Natural killer cell (primary cell): ENCODE measurements around the gene ZFAND3. TPM values are rescaled to one million over a fixed set of nuclear protein-coding genes. Genes with fewer than 3 reads are reported as not detected.

Experiments used
- ATAC-seq, 3 donors: fragments of 150-1000 bp in 2 of 3; fragments of 200-7000 bp in 1 of 3; cut with Tn5 transposase; 1 replicate in 1 of 3; 2 replicates in 2 of 3; pipeline ENCODE4 v1.10.0; 2021; ENCODE audit warnings: mild to moderate bottlenecking in 2 of 3, moderate library complexity in 2 of 3
- DNase-seq, 2 donors: peaks; one replicate each; pipeline versions ENCODE4 v3.0.0 to v3.0.0-alpha.2; 2013 to 2021; ENCODE audit warnings: mixed read lengths in 1 of 2
- H3K27ac ChIP-seq: one replicate; pipeline ENCODE4 v1.5.1; 2013; ENCODE audit warnings: mild to moderate bottlenecking, low read length
- H3K27me3 ChIP-seq: one replicate; pipeline ENCODE4 v1.6.1; 2013; ENCODE audit warnings: low read length; ENCODE audit not compliant: control insufficient read depth, insufficient read depth
- H3K36me3 ChIP-seq: one replicate; pipeline ENCODE4 v1.6.1; 2013; ENCODE audit warnings: low read length; ENCODE audit not compliant: control insufficient read depth, insufficient read depth
- H3K4me1 ChIP-seq: one replicate; pipeline ENCODE4 v1.6.1; 2013; ENCODE audit warnings: low read length; ENCODE audit not compliant: control insufficient read depth, insufficient read depth
- H3K4me3 ChIP-seq: one replicate; pipeline ENCODE4 v1.5.1; 2013; ENCODE audit warnings: low read length
- H3K9me3 ChIP-seq: one replicate; pipeline ENCODE4 v1.6.1; 2013; ENCODE audit warnings: low read length; ENCODE audit not compliant: control insufficient read depth, insufficient read depth
- H3K27ac Mint-ChIP-seq, 2 donors: one replicate each; pipeline ENCODE4 v1.8.0; 2022; ENCODE audit warnings: mild to moderate bottlenecking in 2 of 2, mixed read lengths in 2 of 2, moderate library complexity in 1 of 2
- H3K27me3 Mint-ChIP-seq, 2 donors: one replicate each; pipeline ENCODE4 v1.8.0; 2022; ENCODE audit warnings: low read depth in 2 of 2, mixed read lengths in 2 of 2
- H3K36me3 Mint-ChIP-seq: one replicate; pipeline ENCODE4 v1.8.0; 2022; ENCODE audit warnings: mixed read lengths
- H3K4me1 Mint-ChIP-seq, 2 donors: one replicate each; pipeline ENCODE4 v1.8.0; 2022; ENCODE audit warnings: mixed read lengths in 2 of 2
- H3K4me3 Mint-ChIP-seq: one replicate; pipeline ENCODE4 v1.8.0; 2022; ENCODE audit warnings: mild to moderate bottlenecking, moderate library complexity, mixed read lengths
- H3K9me3 Mint-ChIP-seq, 2 donors: one replicate each; pipeline ENCODE4 v1.8.0; 2022; ENCODE audit warnings: mixed read lengths in 2 of 2
- CTCF ChIP-seq: fragments of 200-600 bp; IDR thresholded peaks from one replicate; pipeline ENCODE4 v1.8.0; 2022; ENCODE audit warnings: antibody characterized with exemption
- WGBS: methylation state at CpG from one replicate; pipeline ENCODE4 v1.1.7; 2013; ENCODE audit warnings: missing lambda C conversion rate; ENCODE audit not compliant: insufficient coverage; 5-methylcytosine and 5-hydroxymethylcytosine counted together
- intact Hi-C: fragments of 100-400 bp; cut with micrococcal nuclease; formaldehyde crosslinking; loops from one replicate; pipeline ENCODE4 v1.14.2; 2022
- total RNA-seq, 4 donors: library from RNA; stranded (reverse); fragments of 120-200 nt in 1 of 4; gene quantifications; one replicate each; pipeline versions ENCODE4 v1.2.3 to v1.2.4, GENCODE V29; 2013 to 2022

ZFAND3 gene
- total RNA-seq, 3 donors from 2014 or later (not counting 1 experiment from before 2014, with no cell fraction given), result 87.7 to 97.4 (median 90.1) TPM

DNA sequence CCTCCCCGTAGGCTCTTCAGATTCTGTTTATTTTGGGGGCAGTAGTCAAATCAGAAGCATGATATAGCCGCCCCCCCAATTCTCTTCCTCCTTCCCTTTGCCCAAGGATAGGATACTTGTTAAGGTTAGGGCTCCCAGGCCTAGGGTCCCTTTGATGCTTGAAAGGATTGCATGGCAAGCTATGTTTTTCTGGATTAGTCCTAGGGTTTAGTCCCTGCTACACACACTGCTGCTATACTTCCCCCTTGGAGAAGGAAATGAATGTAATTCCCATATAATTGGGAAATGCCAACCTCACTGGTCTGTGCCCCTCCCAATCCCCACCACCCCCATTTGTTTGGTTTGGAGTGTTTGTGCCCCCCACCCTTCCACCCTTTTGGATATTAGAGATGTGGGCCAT is 62.8 kb downstream of the ZFAND3 start:
- Histone ChIP-seq H3K27ac (no peak overlapping the region), H3K36me3 (no peaks in the 10 kb centered on the region), H3K9me3 (no peaks in the 10 kb centered on the region), H3K27me3 (no peaks in the 10 kb centered on the region), H3K4me3 (no peak overlapping the region), H3K4me1 (peaks cover 13% of the 10 kb centered on the region)
- no peak for DNase-seq
- Mint-ChIP-seq H3K4me3 (no peak overlapping the region), H3K9me3 (no peaks in the 10 kb centered on the region), H3K36me3 (no peaks in the 10 kb centered on the region), H3K4me1 (peaks cover 64 to 70% of the 10 kb centered on the region in 2 donors), H3K27me3 (no peaks in the 10 kb centered on the region), H3K27ac (no peak overlapping the region)
- intact Hi-C loops, result no loop called here
- no peak for ATAC-seq
- no peak for TF ChIP-seq CTCF
- no CpG with 5 or more reads among the region's 2 CpGs for WGBS

DNA sequence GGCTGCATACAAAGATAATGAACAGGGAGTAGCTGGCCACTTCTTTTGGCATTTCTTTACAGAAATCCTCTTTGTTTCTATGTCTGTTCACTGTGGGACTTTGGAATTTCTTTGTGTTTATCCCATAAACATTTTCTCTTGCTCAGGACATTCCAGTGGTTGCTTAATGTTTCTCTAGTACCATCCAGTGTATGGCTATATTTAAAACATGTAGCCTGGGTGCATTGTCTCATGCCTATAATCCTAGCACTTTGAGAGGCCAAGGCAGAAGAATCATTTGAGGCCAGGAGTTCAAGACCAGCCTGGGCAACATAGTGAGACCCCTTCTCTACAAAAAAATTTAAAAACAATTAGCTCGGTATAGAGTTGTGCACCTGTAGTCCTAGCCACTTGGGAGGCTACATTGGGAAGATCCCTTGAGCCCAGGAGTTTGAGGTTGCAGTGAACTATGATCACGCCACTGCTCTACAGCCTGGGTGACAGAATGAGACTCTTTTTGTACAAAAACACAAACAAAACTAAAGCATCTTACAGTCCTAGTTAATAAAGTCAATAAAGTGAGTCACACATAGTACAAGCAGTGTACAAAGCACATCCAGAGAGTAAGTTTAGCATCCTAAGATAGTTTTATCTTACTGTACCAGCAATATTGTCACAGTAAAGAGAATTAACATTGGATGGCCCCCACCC is 63.3 kb downstream of the ZFAND3 start:
- H3K4me3 Mint-ChIP-seq, result no peak overlapping the region
- Histone ChIP-seq H3K36me3 (no peaks in the 10 kb centered on the region), H3K4me1 (peaks cover 13% of the 10 kb centered on the region), H3K27me3 (no peaks in the 10 kb centered on the region), H3K9me3 (no peaks in the 10 kb centered on the region), H3K27ac (no peak overlapping the region), H3K4me3 (no peak overlapping the region)
- H3K36me3 Mint-ChIP-seq, result no peaks in the 10 kb centered on the region
- intact Hi-C loops, result no loop called here
- DNase-seq (no peak), ATAC-seq (no peak)
- H3K4me1 Mint-ChIP-seq, result peaks cover 63 to 70% of the 10 kb centered on the region in 2 donors
- H3K27ac Mint-ChIP-seq, result no peak overlapping the region
- H3K27me3 Mint-ChIP-seq, result no peaks in the 10 kb centered on the region
- TF ChIP-seq CTCF, result no peak
- H3K9me3 Mint-ChIP-seq, result no peaks in the 10 kb centered on the region
- 92% methylated on average over 2 of the region's 2 CpGs for WGBS

GRCh38 chr6:37884548-37884947 is 65.0 kb downstream of the ZFAND3 start:
- DNase-seq, result no peak
- H3K36me3 ChIP-seq, result no peaks in the 10 kb centered on the region
- H3K4me3 ChIP-seq, result no peak overlapping the region
- H3K4me1 ChIP-seq, result peaks cover 6% of the 10 kb centered on the region
- H3K27me3 Mint-ChIP-seq, result no peaks in the 10 kb centered on the region
- H3K27ac ChIP-seq, result no peak overlapping the region
- H3K27ac Mint-ChIP-seq, result peak overlapping the region; percentile 0 to 63
- WGBS, result no CpG with 5 or more reads among the region's 1 CpG
- no peak overlapping the region for H3K4me3 Mint-ChIP-seq
- no peak for ATAC-seq
- H3K36me3 Mint-ChIP-seq, result no peaks in the 10 kb centered on the region
- no peaks in the 10 kb centered on the region for H3K9me3 ChIP-seq
- no peak for TF ChIP-seq CTCF
- intact Hi-C loops, result no loop called here
- no peaks in the 10 kb centered on the region for H3K9me3 Mint-ChIP-seq
- peaks cover 62 to 69% of the 10 kb centered on the region in 2 donors for H3K4me1 Mint-ChIP-seq
- no peaks in the 10 kb centered on the region for H3K27me3 ChIP-seq

DNA sequence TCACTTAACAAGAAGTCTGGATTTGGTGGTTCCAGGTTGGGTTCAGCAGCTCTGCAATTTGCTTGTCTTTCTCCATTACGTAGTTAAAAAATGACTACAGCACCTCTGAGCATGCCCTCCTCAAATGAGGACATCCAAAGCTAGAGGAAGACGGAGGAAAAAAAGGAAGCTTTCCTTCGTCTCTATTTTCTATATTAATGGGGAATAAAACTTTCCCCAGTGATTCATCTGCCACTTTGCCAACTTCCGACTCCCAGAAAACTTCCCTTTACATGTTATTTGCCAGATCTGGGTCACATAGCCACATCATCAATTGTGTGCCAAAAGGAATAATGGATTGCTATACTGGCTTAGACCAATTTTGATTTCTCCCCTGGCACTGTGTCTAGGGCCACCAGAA is 69.5 kb downstream of the ZFAND3 start:
- Histone ChIP-seq H3K4me1 (peaks cover 7% of the 10 kb centered on the region), H3K27ac (no peak overlapping the region), H3K36me3 (no peaks in the 10 kb centered on the region), H3K9me3 (no peaks in the 10 kb centered on the region), H3K27me3 (no peaks in the 10 kb centered on the region), H3K4me3 (no peak overlapping the region)
- no peak for TF ChIP-seq CTCF
- H3K27ac Mint-ChIP-seq, result no peak overlapping the region
- no peak for ATAC-seq
- 80% methylated on average over 2 of the region's 4 CpGs for WGBS
- no peak overlapping the region for H3K4me3 Mint-ChIP-seq
- intact Hi-C loops, result no loop called here
- H3K27me3 Mint-ChIP-seq, result no peaks in the 10 kb centered on the region
- H3K4me1 Mint-ChIP-seq, result peaks cover 60 to 67% of the 10 kb centered on the region in 2 donors
- DNase-seq, result no peak
- no peaks in the 10 kb centered on the region for H3K36me3 Mint-ChIP-seq
- no peaks in the 10 kb centered on the region for H3K9me3 Mint-ChIP-seq
